Peyer's patch (tissue), 4 donors: ENCODE data around the gene METTL21A. TPM values are rescaled to one million over a fixed set of nuclear protein-coding genes. Genes with fewer than 3 reads are reported as not detected.
A peak's percentile ranks its signal among the peaks of the same experiment; 100 is the strongest.

ENCODE experiments used
- DNase-seq, 3 donors: peaks; one replicate each; pipeline ENCODE4 v3.0.0-alpha.2; 2017 to 2019
- H3K27ac ChIP-seq, 4 donors: fragments of 200-600 bp; sonication (generic); one replicate each; pipeline ENCODE4 v1.5.1; 2016 to 2019
- H3K27me3 ChIP-seq, 2 donors: fragments of 200-600 bp; sonication (generic); one replicate each; pipeline ENCODE4 v1.5.1; 2019
- H3K36me3 ChIP-seq, 3 donors: fragments of 200-600 bp; sonication (generic); one replicate each; pipeline ENCODE4 v1.5.1; 2016 to 2019
- H3K4me1 ChIP-seq, 4 donors: fragments of 200-600 bp; sonication (generic); one replicate each; pipeline ENCODE4 v1.5.1; 2016 to 2019
- H3K4me3 ChIP-seq, 4 donors: fragments of 200-600 bp; sonication (generic); 1 replicate in 3 of 4; 2 replicates in 1 of 4; pipeline ENCODE4 v1.5.1; 2016 to 2019; ENCODE audit warnings: mild to moderate bottlenecking in 1 of 4
- H3K9me3 ChIP-seq, 4 donors: fragments of 200-600 bp; sonication (generic); one replicate each; pipeline ENCODE4 v1.5.1; 2016 to 2019; ENCODE audit warnings: mild to moderate bottlenecking in 1 of 4
- POLR2A ChIP-seq, 2 donors: fragments of 450-650 bp; IDR thresholded peaks; one replicate each; pipeline ENCODE4 v1.5.1; 2017; ENCODE audit warnings: antibody characterized with exemption in 2 of 2, mild to moderate bottlenecking in 2 of 2, moderate library complexity in 2 of 2
- total RNA-seq, 4 donors: library from RNA; depleted of rRNA; stranded (reverse); fragments of >200 nt; gene quantifications; one replicate each; pipeline ENCODE4 v1.1.0, GENCODE V29; 2016
- TF ChIP-seq, protein P1 (sequence below), 6 experiments: fragments of 450-650 bp in 4 of 6; fragments of 200-600 bp in 2 of 6; sonication (generic) in 1 of 6; IDR thresholded peaks; one replicate each; pipeline ENCODE4 v1.5.1; 2017 to 2019; ENCODE audit warnings: antibody characterized with exemption in 6 of 6, mild to moderate bottlenecking in 3 of 6, moderate library complexity in 1 of 6

The METTL21A gene
- total RNA-seq, 4 donors from 2014 or later, result 7.0 to 23.1 (median 9.0) TPM

DNA sequence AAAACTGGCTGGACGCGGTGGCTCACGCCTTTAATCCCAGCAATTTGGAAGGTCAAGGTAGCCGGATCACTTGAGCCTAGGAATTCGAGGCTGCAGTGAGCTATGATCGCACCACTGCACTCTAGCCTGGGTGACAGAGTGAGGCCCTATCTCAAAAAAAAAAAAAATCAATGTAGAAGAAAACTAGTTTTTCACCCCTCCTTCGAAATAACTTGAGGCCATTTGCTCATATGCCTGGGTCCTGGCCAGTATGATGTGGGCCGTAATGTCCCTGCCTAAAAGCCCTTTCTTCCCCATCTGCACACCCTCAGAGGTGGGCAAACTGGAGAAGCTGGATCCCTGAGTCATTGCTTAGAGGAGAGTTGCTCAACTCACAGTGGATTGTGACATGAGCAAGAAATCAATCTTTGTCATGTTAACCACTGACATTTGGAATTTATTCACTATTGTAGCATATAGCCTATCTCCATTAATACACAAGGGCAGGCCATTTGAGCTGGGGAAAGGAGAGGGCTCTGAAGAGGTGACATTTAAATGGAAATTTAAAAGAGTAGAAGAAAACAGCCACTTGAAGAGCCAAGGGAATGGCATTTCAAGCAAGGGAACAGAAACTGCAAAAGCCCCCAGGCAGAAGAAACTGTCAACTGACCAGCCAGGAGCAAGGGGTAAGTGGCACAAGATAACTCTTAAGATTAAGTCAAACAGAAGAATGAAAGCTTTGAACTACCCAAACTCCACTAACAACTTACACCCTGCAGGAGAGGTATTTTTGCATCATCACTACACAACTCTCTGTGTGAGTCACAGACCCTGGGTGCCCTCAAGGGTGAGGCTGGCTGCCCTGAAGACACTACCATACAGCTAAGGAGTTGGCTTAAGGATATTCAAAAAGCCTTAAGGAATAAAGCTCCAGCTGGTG is 7.6 kb upstream of the METTL21A start:
- DNase-seq, result no peak
- Histone ChIP-seq H3K4me3 (no peak overlapping the region), H3K27ac (no peak overlapping the region), H3K4me1 (no peaks in the 10 kb centered on the region), H3K9me3 (no peaks in the 10 kb centered on the region), H3K36me3 (no peaks in the 10 kb centered on the region), H3K27me3 (no peaks in the 10 kb centered on the region)
- TF ChIP-seq POLR2A (IDR thresholded peaks at IDR 0.05), result no peak
- TF ChIP-seq, protein P1, sequence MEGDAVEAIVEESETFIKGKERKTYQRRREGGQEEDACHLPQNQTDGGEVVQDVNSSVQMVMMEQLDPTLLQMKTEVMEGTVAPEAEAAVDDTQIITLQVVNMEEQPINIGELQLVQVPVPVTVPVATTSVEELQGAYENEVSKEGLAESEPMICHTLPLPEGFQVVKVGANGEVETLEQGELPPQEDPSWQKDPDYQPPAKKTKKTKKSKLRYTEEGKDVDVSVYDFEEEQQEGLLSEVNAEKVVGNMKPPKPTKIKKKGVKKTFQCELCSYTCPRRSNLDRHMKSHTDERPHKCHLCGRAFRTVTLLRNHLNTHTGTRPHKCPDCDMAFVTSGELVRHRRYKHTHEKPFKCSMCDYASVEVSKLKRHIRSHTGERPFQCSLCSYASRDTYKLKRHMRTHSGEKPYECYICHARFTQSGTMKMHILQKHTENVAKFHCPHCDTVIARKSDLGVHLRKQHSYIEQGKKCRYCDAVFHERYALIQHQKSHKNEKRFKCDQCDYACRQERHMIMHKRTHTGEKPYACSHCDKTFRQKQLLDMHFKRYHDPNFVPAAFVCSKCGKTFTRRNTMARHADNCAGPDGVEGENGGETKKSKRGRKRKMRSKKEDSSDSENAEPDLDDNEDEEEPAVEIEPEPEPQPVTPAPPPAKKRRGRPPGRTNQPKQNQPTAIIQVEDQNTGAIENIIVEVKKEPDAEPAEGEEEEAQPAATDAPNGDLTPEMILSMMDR (IDR thresholded peaks at IDR 0.05), result no peak

DNA sequence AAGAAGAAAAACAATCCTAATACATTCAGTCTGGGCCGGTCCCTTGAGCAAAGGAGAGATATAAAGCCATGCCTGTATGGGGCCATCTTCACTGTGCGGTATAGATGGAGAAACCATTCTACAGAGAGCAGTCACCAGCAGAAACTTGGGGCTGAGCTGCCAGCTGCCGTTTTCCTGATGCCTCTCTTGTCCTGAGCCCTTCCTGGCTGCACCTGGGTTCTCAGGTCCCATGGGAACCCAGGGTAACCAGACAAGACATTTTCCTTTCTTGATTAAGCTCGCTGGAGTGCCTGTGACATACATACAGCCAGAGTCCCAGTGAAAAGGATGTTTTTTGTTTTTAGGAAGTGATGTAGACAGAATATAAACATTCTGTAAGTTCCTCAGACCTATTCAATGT is 5.3 kb upstream of the METTL21A start:
- Histone ChIP-seq H3K9me3 (no peaks in the 10 kb centered on the region), H3K4me3 (no peak overlapping the region), H3K4me1 (peaks cover 0 to 5% (median 0%) of the 10 kb centered on the region in 4 donors), H3K27ac (no peak overlapping the region), H3K36me3 (no peaks in the 10 kb centered on the region), H3K27me3 (no peaks in the 10 kb centered on the region)
- TF ChIP-seq POLR2A (IDR thresholded peaks at IDR 0.05), result no peak
- TF ChIP-seq, protein P1 (IDR thresholded peaks at IDR 0.05), result no peak
- DNase-seq, result no peak

DNA sequence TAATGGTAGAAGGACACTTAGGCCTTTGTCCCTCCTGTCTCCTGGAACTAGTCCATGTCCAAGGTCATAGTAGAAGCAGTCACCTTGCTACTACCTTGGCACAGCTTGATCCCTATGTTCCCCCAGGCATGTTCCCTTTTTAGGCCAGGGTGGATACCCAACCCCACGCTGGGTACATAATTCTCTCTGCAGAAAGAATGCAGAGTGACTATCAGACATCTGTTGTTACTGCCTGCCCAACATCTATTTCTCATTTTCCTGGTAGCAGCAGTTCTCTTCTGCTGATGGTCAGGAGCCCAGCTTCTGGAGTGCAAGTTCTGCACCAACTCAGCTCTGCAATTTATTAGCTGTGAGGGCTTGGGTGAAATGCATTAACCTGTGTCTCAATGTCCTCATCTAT is 4.4 kb upstream of the METTL21A start:
- TF ChIP-seq POLR2A (IDR thresholded peaks at IDR 0.05), result no peak
- TF ChIP-seq, protein P1 (IDR thresholded peaks at IDR 0.05), result no peak
- no peaks in the 10 kb centered on the region for H3K36me3 ChIP-seq
- no peaks in the 10 kb centered on the region for H3K27me3 ChIP-seq
- no peaks in the 10 kb centered on the region for H3K9me3 ChIP-seq
- H3K4me1 ChIP-seq, result peaks cover 0 to 5% (median 0%) of the 10 kb centered on the region in 4 donors
- H3K27ac ChIP-seq, result no peak overlapping the region
- no peak overlapping the region for H3K4me3 ChIP-seq
- DNase-seq, result no peak

DNA sequence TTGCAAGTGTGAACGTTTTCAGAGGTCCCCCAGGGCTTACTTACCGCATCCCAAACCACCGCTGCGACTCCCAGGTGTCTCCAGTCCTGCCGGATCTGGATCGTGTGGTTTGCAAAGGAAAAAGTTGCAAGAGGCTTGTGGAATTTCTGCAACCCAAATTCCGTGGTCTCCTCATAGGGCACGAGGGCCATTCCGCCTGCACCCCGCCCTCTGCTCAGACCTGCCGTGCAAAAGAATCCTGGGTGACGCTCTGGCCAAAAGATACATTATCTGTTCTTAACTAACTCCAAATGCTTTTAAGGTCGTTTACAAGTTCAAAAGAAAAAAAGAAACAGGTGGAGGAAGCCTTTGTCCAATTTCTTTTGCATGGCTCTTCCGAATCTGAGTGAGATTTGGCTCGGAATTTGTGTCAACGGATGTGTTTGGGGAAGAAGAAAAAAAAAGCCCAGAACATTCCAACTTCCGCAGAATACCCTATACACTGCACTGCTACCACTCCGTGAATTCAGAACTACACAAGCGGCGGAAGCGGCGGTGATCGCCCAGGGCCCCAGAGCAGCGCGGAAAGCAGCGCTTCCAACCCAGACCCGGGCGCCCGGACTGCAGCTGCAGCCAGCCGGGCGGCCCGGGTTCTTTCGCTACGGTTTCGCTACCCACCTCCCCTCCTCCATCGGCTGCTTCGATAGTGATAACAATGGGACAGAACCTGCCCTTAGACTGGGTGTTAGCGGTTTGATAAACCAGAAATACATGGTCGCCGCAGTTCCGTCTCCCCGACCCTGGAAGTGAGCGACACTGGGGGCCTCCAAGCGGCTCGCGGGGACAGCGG is 795 bp downstream of the METTL21A start:
- H3K4me1 ChIP-seq, result peaks cover 0 to 7% (median 5%) of the 10 kb centered on the region in 4 donors
- H3K36me3 ChIP-seq, result peaks cover 0 to 3% (median 0%) of the 10 kb centered on the region in 3 donors
- peak; percentile 79 to 92 (median 87) for DNase-seq
- H3K27ac ChIP-seq, result peak overlapping the region; percentile 91 to 99 (median 96)
- TF ChIP-seq, protein P1 (IDR thresholded peaks at IDR 0.05), result no peak
- TF ChIP-seq POLR2A (IDR thresholded peaks at IDR 0.05), result peak in 1 of 2 donors; percentile 48
- peak overlapping the region; percentile 72 to 98 (median 88) for H3K4me3 ChIP-seq
- no peaks in the 10 kb centered on the region for H3K9me3 ChIP-seq
- no peaks in the 10 kb centered on the region for H3K27me3 ChIP-seq

DNA sequence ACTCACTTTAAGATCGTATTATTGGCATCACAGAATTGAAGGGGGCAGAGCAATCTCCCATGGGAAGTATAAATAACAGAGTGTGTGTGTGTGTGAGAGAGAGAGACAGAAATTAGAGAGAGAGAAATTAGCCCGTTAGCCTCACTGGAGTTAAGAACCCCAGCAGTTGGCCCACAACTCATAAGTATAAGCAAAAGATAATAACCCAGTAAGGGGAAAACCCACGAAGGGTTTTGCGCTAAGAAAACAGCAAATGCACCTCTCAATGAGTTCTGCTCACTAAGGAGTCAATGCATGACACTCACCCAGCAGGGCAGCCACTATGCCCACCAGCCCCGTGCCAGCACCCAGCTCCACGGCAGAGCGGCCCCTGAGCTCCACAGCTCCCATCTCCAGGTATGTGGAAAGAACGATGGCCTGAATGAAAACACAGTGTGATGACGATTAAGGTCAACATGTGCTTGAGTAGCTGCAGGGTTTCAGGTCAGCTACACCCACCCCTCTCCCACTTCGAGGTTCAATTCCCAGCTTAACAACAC is 3.6 kb downstream of the METTL21A start:
- Histone ChIP-seq H3K27ac (peak overlapping the region in 1 of 4 donors; percentile 53), H3K36me3 (peaks cover 0 to 3% (median 0%) of the 10 kb centered on the region in 3 donors), H3K27me3 (no peaks in the 10 kb centered on the region), H3K9me3 (no peaks in the 10 kb centered on the region), H3K4me3 (no peak overlapping the region), H3K4me1 (peaks cover 0 to 7% (median 4%) of the 10 kb centered on the region in 4 donors)
- TF ChIP-seq POLR2A (IDR thresholded peaks at IDR 0.05), result no peak
- TF ChIP-seq, protein P1 (IDR thresholded peaks at IDR 0.05), result no peak
- no peak for DNase-seq
